GM18909 (cell line): ENCODE data around the gene OR10A6.

ENCODE experiments used
- ATAC-seq: cut with Tn5 transposase; IDR thresholded peaks from one replicate; pipeline ENCODE4 v1.9.1; 2021; ENCODE audit warnings: mild to moderate bottlenecking; ENCODE audit not compliant: unreplicated experiment, poor library complexity

Gene OR10A6

DNA sequence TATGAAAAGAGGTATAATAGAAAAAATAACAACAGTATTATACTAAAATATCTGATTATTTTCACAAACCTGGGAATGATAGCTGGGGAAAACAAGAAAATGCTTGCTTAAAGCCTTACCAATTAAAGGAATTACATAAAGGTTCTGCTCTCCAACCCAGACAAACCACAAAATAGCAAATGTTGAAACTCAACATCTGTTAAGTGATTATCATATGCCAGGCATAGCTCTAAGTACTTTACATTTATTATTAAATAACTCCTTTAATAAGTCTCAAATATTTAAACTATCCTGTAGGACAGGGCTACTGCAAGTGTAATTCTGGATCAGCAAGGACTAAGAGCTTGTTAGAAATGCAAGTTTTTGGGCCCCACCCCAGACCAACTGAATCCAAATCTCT is 20.1 kb downstream of the OR10A6 start:
- no peak for ATAC-seq

DNA sequence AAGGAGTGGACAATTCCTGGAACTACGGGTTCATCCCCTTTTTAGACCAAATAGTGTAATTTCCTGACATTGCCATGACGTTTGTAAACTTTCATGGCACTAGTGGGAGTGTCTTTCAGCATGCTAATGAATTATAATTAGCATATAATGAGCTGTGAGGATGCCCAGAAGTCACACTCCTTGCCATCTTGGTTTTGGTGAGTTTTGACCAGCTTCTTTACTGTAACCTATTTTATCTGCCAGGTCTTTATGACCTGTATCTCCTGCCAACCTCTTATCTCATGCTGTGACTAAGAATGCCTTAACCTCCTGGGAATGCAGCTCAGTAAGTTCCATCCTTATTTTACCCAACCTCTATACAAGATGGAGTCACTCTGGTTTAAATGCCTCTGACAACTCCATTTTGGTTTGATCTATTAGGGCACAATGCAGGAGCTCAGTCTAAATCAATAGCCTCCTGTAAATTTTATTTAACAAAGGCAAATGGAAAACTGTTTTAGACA is 20.7 kb downstream of the OR10A6 start:
- no peak for ATAC-seq

DNA sequence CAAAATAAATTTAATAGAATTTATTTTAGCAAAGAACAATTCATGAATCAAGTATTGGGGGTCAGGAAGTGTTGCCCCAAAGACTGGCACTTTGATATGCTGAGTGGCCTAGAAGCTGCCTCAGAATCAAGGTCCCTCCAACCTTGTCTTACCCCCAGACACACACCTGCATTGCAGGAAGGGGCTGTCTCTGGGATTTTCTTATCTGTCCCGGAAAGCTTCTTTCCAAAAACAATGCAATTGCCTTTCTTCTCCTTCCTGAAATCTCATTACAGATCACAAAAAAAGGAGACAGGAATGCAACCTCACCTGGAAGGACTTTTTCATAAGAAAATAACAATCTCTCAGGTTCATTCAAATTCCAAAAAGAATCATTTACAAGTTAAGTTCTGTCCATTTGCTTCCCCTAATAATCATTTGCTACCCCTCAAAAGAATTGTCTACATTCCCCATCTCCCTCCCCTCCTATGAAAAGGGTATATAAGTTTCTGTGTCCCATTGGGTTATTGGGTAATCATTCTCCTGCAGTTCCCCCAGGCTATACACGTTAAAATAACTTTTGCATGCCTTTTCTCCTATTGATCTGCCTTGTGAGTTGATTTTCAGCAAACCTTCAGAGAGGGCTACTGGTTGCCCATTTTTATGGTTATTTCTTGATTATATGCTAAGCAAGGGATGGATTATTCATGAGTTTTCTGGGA is 21.3 kb downstream of the OR10A6 start:
- no peak for ATAC-seq

- ATAC-seq: no peak
Observed at GRCh38 chr11:7907121-7907520, 23.9 kb downstream of the OR10A6 start.

DNA sequence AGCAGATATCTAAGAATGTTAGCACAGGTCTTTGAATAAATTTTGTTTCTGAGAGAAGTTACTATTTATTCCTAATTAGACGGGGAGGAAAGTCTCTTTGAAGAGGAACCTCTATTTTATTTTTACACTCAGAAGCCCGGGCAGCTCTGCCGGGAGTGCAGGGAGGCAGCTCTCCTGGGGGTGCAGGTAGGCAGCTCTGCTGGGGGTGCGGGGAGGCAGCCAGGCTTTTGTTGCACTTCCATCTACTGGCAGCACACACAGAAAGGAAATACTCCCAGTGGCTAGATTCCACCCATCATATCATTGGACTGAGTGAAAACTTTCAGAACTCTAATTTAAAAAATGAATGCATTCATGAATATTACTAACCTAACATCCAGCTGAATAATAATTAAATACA is 24.6 kb downstream of the OR10A6 start:
- no peak for ATAC-seq

DNA sequence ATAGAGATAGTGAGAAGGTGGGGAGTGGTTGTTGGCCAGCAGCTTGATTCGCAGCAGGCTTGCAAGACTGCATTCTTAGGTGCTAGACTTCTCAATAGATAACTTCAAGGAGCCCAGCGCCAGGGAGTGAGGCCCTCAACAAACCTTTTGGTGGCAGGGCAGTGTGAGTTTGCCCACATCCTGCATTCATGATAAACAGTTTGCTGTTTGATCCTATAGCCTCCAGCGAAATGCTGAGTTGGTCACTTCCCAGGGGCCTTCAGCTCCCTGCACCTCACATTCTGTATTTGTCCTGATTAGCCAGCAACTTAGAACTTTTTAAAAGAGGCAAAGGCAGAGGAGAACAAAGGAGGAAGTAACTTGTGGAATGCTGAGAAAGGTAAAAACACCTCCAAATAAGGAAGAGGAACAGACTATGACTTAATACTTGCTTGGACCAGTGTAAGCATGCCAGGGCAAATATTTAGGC is 25.1 kb downstream of the OR10A6 start:
- no peak for ATAC-seq

- ATAC-seq: no peak
Observed at GRCh38 chr11:7905549-7905948, 25.5 kb downstream of the OR10A6 start.

- ATAC-seq: no peak
Observed at GRCh38 chr11:7904917-7905316, 26.2 kb downstream of the OR10A6 start.

GRCh38 chr11:7903940-7904339 is 27.1 kb downstream of the OR10A6 start:
- ATAC-seq: no peak

DNA sequence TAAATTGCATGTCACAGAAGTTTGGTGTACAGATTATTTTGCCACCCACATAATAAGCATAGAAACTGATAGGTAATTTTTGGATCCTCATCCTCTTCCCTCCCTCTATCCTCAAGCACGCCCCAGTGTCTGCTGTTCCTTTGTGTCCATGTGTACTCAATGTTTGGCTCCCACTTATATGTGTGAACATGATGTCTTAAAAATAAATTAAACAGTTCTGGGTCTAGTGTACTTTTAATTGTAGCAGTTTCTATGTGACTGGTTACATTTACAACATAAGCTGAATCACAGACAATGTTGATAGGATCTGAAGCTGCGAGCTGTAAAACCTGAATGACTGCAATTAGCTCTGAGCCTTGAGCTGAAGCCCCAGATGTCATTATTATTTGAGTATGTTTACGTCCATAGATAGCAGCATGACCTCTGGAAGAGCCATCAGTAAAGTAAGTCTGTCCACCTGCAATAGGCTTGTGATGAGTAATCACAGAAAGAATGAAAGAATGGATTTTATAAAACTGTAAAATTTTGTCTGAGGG is 29.7 kb downstream of the OR10A6 start:
- ATAC-seq: no peak

GRCh38 chr11:7900686-7901085 is 30.4 kb downstream of the OR10A6 start:
- no peak for ATAC-seq

DNA sequence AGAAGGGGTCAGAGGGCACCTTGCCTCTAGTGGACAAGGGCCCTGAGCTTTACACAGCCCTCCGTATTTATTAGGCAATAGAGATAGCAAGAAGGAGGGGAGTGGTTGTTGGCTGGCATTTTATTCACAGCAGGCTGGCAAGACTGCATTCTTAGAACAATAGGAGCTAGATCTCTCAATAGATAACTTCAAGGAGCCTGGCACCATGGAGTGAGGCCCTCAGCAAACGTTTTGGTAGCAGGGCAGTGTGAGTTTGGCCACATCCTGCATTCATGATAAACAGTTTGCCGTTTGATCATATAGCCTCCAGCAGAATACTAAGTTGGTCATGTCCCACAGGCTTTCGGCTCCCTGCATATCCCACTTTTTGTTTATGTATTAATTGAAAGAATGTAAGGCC is 31.6 kb downstream of the OR10A6 start:
- ATAC-seq: no peak

DNA sequence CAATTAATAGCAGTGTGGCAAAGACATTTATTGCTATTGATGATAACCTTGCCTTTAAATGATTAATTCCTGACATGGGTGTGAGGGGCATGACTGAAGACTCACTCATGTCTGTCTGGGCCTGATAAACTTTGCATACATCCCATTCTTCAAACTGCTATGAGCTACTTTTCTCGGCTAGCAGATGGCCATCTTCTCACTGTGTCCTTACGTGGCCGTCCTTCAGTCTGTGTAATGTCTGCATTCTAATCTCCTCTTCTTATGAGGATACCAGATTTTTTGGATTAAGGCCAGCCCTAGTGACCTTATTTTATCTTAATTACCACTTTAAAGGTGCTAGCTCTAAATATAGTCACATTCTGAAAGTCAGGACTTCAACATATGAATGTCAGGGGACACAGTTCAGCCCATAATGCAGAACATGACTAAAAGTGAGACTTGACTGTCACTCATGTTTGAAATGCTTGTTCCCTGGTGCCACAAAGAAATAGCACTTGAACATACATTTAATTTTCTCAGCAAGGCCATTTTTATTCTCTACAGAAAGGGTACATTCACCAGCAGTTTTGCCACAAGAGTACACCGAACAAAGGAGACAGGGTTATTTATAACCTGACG is 32.3 kb downstream of the OR10A6 start:
- no peak for ATAC-seq

DNA sequence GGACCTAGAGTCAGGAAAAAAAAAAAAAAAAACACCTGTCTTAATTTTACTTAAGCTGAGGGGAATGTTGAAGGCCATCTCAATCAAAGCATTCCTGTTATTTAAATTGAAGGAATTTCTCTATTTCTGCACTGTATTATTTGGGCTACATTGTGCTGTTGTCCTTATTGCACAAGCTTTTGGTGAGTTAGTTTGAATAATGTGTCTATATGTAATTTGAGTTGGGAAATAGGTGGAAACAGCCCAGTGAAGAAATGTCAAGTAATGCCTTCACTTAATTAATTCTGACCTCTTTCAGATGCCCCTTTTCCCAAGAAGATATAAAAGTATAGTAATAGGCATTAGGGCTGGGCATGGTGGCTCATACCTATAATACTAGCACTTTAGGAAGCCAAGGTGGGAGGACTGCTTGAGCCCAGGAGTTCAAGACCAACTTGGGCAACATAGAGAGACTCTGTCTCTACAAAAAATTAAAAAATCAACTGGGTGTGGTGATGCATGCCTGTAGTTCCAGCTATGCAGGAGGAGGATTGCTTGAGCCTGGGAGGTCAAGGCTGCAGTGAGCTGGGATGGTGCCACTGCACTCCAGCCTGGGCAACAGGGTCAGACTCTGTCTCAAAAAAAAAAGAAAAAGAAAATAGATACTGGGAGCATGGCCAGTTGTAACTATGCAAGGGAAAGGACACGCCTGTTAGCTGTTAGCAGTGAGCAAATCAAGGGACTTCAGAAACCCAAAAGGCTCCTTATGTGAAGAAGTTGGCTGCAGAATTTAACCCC is 34.9 kb downstream of the OR10A6 start:
- ATAC-seq: no peak

- ATAC-seq: no peak
Observed at GRCh38 chr11:7894251-7894650, 36.8 kb downstream of the OR10A6 start.

DNA sequence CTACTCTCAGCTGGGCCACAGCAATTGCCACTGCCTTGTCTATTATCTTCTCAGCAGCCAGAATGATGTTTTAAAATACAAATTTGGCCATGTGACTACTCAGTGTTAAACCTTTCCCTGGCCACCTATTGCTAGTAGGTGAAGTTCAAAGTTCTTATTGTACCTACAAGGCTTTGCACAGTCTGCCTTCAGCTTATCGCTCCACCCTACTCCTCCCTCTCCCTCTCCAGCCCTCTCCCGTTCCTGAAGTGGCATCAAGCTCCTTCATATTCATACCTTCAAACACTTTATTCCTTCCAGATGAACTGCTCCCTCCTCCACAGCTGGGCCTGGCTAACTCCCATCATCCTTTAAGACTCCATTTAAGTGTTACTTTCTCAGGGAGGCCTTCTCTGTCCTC is 37.3 kb downstream of the OR10A6 start:
- ATAC-seq: no peak

GRCh38 chr11:7892840-7893254 is 38.2 kb downstream of the OR10A6 start:
- ATAC-seq: peak; percentile 74

GRCh38 chr11:7892059-7892699 is 38.9 kb downstream of the OR10A6 start:
- peak; percentile 64 for ATAC-seq

GRCh38 chr11:7890417-7891172 is 40.5 kb downstream of the OR10A6 start:
- no peak for ATAC-seq

DNA sequence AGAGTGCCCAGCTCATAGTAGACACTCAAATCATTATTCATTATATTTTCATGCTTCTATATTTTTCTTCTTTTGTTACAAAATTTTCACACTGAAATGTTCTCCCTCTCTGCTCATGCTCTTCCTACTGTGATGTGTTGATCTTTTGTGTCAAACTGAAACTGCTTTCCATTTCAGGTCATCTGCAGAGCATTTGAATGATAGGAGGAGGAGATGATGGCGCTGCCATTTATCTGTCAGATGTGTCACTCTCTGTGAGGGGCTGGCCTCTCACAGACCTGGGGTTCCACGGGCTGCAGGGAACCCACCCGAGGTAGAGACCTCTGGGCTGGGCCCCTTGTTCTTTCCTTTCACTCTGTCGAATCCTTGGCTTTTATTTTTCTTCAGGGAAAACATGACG is 41.1 kb downstream of the OR10A6 start:
- no peak for ATAC-seq
